ENCODE measurements around the gene CDK6. TPM values are rescaled to one million over a fixed set of nuclear protein-coding genes. Genes with fewer than 3 reads are reported as not detected.

The CDK6 gene
- total RNA-seq, 1 experiment from 2014 or later, result 41.4 TPM

GRCh38 chr7:92716825-92717580, 119.4 kb downstream of the CDK6 start:
- no peak overlapping the region for H3K27ac ChIP-seq (ENCODE audit: low read depth, low read length)
- H3K9me2 ChIP-seq (ENCODE audit: insufficient read depth), result no peaks in the 10 kb centered on the region
- H3K4me2 ChIP-seq (ENCODE audit: low read length), result no peak overlapping the region
- no peak overlapping the region for H2AFZ ChIP-seq (ENCODE audit: low read depth, low read length, poor library complexity, severe bottlenecking)
- H4K20me1 ChIP-seq (ENCODE audit: insufficient read depth), result no peaks in the 10 kb centered on the region
- ChIA-PET RAD21 (ENCODE audit: low non-redundant PET in 1 of 2, low total read pairs in 2 of 2, uncharacterized antibody in 2 of 2, unreplicated experiment in 2 of 2) (no interaction called here), POLR2A (interaction anchor here (0.7 kb wide), 1 partner anchor 49 kb away, joined by 4 read pairs; no protein-coding TSS in a partner anchor), CTCF (no interaction called here)
- BruUV-seq (replicated peaks), result no TSS peak
- no peaks in the 10 kb centered on the region for H3K4me1 ChIP-seq (ENCODE audit: control insufficient read depth in 1 of 2, insufficient read depth in 2 of 2, low read length in 2 of 2)
- no peaks in the 10 kb centered on the region for H3K9me3 ChIP-seq (ENCODE audit: control insufficient read depth in 1 of 2, insufficient read depth in 1 of 2, low read depth in 1 of 2, low read length in 2 of 2)
- H3K9ac ChIP-seq (ENCODE audit: low read length), result no peak overlapping the region
- DNase-seq (ENCODE audit: low read depth, low spot score), result no peak
- no peaks in the 10 kb centered on the region; a peak in 1 of 4 replicates for H3K36me3 ChIP-seq (ENCODE audit: control insufficient read depth in 1 of 2, insufficient read depth in 2 of 2, low read length in 2 of 2)
- TF ChIP-seq FOSL1 (IDR thresholded peaks at IDR 0.05; ENCODE audit: low read depth) (no peak), POLR2A (IDR thresholded peaks at IDR 0.05; ENCODE audit: borderline replicate concordance, extremely low read depth, insufficient read depth, insufficient read length) (no peak), CTCF (IDR thresholded peaks at IDR 0.05 in 2 of 3, conservative IDR thresholded peaks at IDR 0.05 in 1 of 3; ENCODE audit: borderline replicate concordance in 1 of 3, insufficient read depth in 1 of 3, low read depth in 2 of 3, low read length in 2 of 3) (no peak), SIN3A (IDR thresholded peaks at IDR 0.05; ENCODE audit: low read depth) (no peak), SRF (IDR thresholded peaks at IDR 0.05; ENCODE audit: low read depth) (no peak)
- TF ChIP-seq, protein P1, sequence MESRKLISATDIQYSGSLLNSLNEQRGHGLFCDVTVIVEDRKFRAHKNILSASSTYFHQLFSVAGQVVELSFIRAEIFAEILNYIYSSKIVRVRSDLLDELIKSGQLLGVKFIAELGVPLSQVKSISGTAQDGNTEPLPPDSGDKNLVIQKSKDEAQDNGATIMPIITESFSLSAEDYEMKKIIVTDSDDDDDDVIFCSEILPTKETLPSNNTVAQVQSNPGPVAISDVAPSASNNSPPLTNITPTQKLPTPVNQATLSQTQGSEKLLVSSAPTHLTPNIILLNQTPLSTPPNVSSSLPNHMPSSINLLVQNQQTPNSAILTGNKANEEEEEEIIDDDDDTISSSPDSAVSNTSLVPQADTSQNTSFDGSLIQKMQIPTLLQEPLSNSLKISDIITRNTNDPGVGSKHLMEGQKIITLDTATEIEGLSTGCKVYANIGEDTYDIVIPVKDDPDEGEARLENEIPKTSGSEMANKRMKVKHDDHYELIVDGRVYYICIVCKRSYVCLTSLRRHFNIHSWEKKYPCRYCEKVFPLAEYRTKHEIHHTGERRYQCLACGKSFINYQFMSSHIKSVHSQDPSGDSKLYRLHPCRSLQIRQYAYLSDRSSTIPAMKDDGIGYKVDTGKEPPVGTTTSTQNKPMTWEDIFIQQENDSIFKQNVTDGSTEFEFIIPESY (IDR thresholded peaks at IDR 0.05; ENCODE audit: extremely low read depth, insufficient replicate concordance, low read length), result no peak
- H3K27me3 ChIP-seq (ENCODE audit: insufficient read depth, low read length), result no peaks in the 10 kb centered on the region
- intact Hi-C loops (cut with micrococcal nuclease), result no loop called here
- no peak for ATAC-seq
- peaks cover 22% of the 10 kb centered on the region for H3K79me2 ChIP-seq (ENCODE audit: insufficient read depth, low read length)
- H3K4me3 ChIP-seq (replicated peaks in 1 of 2; ENCODE audit: low read depth in 1 of 2, low read length in 2 of 2), result no peak overlapping the region

All from HCT116 (cell line).